ENCODE results near the gene AKAP6.

Gene AKAP6

DNA sequence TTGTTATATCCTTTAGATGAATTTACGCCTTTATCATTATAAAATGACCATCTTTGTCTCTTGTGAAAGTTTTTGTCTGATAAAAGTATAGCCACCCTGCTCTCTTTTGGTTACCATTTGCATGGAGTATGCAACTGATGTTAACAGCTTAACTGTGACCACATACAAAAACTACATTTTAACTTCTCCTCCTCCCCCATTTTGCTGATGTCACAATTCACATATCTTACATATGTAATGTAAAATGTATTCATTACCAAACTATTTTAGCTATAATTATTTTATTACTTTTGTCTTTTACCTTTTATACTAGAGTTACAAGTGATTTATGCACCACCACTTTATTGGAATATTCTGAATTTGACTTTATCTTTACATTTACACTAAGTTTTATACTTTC, 425.1 kb downstream of the AKAP6 start:
- TF ChIP-seq, protein P1, sequence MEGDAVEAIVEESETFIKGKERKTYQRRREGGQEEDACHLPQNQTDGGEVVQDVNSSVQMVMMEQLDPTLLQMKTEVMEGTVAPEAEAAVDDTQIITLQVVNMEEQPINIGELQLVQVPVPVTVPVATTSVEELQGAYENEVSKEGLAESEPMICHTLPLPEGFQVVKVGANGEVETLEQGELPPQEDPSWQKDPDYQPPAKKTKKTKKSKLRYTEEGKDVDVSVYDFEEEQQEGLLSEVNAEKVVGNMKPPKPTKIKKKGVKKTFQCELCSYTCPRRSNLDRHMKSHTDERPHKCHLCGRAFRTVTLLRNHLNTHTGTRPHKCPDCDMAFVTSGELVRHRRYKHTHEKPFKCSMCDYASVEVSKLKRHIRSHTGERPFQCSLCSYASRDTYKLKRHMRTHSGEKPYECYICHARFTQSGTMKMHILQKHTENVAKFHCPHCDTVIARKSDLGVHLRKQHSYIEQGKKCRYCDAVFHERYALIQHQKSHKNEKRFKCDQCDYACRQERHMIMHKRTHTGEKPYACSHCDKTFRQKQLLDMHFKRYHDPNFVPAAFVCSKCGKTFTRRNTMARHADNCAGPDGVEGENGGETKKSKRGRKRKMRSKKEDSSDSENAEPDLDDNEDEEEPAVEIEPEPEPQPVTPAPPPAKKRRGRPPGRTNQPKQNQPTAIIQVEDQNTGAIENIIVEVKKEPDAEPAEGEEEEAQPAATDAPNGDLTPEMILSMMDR (IDR thresholded peaks at IDR 0.05; ENCODE audit: borderline replicate concordance, control extremely low read depth, extremely low read depth, insufficient read depth, missing control alignments), result no peak
- no peak for DNase-seq (ENCODE audit: low spot score)
- in situ Hi-C loops (cut with MboI; ENCODE audit: low sequenced_read_pairs, unreplicated experiment), result no loop called here

DNA sequence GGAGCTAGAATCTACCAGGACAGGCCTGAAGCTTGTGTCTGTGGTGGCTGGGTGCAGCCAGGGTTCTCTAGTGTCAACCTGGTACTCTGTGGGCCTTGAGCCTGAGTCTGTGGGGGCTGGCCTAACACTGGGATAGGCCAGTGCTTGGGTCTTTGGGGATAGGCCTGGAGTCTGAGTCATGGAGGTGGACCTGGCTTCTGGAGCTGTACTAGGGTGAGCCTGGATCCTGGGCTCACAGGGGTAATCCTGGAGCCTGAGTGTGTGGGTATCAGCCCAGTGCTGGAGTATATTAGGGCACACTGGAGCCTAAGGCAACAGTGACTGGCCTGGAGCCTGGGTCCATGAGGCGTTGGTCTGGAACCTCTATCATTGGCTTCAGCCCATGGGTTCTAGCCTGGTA, 427.1 kb downstream of the AKAP6 start:
- no peak for DNase-seq (ENCODE audit: low spot score)
- TF ChIP-seq, protein P1 (IDR thresholded peaks at IDR 0.05; ENCODE audit: borderline replicate concordance, control extremely low read depth, extremely low read depth, insufficient read depth, missing control alignments), result no peak
- in situ Hi-C loops (cut with MboI; ENCODE audit: low sequenced_read_pairs, unreplicated experiment), result no loop called here

- in situ Hi-C loops (cut with MboI; ENCODE audit: low sequenced_read_pairs, unreplicated experiment), result no loop called here
- DNase-seq (ENCODE audit: low spot score), result no peak
- TF ChIP-seq, protein P1 (IDR thresholded peaks at IDR 0.05; ENCODE audit: borderline replicate concordance, control extremely low read depth, extremely low read depth, insufficient read depth, missing control alignments), result no peak
Measured at GRCh38 chr14:32756775-32757174, 427.7 kb downstream of the AKAP6 start.

GRCh38 chr14:32757568-32757967, 428.5 kb downstream of the AKAP6 start:
- in situ Hi-C loops (cut with MboI; ENCODE audit: low sequenced_read_pairs, unreplicated experiment), result no loop called here
- no peak for DNase-seq (ENCODE audit: low spot score)
- TF ChIP-seq, protein P1 (IDR thresholded peaks at IDR 0.05; ENCODE audit: borderline replicate concordance, control extremely low read depth, extremely low read depth, insufficient read depth, missing control alignments), result no peak

DNA sequence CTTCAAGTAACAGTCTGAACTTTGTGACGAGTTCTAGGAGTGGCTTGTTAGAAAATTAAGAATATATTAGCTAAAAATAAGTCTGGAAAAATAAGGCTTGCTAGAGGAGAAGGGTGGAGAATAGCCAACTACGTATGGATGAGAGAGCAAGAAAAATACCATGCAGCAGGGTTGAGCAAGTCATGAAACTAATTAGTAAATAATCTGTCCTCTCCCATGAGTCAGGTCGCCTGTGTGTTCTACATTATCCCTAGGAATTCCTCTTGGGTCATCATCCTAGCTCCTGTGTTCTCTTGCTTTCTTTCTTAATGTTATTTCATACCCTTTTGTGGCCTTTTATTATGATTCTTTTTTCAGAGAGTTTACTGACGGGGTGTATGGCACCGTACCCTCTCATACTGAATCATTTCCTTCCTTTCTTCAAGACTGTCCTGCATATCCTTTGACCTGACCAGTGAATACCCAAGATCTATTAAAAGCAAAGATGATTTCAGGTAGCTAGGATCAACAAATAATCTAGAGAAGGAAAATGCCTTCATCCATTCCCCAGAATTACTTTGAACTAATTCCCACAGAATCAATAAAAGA, 432.4 kb downstream of the AKAP6 start:
- no peak for DNase-seq (ENCODE audit: low spot score)
- TF ChIP-seq, protein P1 (IDR thresholded peaks at IDR 0.05; ENCODE audit: borderline replicate concordance, control extremely low read depth, extremely low read depth, insufficient read depth, missing control alignments), result no peak

GRCh38 chr14:32762886-32763285, 433.8 kb downstream of the AKAP6 start:
- TF ChIP-seq, protein P1 (IDR thresholded peaks at IDR 0.05; ENCODE audit: borderline replicate concordance, control extremely low read depth, extremely low read depth, insufficient read depth, missing control alignments), result no peak
- in situ Hi-C loops (cut with MboI; ENCODE audit: low sequenced_read_pairs, unreplicated experiment), result no loop called here

More for the DNA sequence above, 432.4 kb downstream of the AKAP6 start:
- in situ Hi-C loops (cut with MboI; ENCODE audit: low sequenced_read_pairs, unreplicated experiment), result no loop called here

More at GRCh38 chr14:32762886-32763285, 433.8 kb downstream of the AKAP6 start:
- DNase-seq (ENCODE audit: low spot score), result no peak

All from GM13976 (cell line).